ENCODE data around the gene IPO11.

DNA sequence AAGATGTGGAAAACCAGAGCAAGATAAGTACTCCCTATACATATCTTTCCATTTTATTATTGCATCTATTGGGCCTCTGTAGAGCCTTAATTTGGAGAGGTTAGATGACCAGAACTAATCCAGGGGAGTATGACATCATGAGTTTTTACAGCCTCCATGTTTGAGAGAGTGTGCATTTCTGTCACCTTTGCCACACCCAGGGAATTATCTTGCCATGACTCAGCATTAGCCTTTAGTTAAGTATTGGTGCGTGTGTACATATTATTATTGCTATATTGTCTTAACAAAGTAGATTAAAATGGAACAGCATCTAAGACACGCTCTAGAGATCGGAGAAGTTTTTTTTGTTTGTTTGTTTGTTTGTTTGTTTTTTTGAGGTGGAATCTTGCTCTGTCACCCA lies 36.5 kb upstream of the IPO11 start:
- no peak for TF ChIP-seq EZH2 (IDR thresholded peaks at IDR 0.05)
- TF ChIP-seq, protein P1, sequence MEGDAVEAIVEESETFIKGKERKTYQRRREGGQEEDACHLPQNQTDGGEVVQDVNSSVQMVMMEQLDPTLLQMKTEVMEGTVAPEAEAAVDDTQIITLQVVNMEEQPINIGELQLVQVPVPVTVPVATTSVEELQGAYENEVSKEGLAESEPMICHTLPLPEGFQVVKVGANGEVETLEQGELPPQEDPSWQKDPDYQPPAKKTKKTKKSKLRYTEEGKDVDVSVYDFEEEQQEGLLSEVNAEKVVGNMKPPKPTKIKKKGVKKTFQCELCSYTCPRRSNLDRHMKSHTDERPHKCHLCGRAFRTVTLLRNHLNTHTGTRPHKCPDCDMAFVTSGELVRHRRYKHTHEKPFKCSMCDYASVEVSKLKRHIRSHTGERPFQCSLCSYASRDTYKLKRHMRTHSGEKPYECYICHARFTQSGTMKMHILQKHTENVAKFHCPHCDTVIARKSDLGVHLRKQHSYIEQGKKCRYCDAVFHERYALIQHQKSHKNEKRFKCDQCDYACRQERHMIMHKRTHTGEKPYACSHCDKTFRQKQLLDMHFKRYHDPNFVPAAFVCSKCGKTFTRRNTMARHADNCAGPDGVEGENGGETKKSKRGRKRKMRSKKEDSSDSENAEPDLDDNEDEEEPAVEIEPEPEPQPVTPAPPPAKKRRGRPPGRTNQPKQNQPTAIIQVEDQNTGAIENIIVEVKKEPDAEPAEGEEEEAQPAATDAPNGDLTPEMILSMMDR (IDR thresholded peaks at IDR 0.05): no peak
- TF ChIP-seq EZH2phosphoT487 (IDR thresholded peaks at IDR 0.05): no peak
